Erythroblast (primary cell): ENCODE data around the gene GPR39.

Experiments used
- DNase-seq, 2 experiments: peaks; one replicate each; lab custom pipeline; 2025; lab: John Stamatoyannopoulos, UW
- GATA1 ChIP-seq: IDR thresholded peaks from 2 replicates; pipeline ENCODE4 v1.6.1; 2011; ENCODE audit warnings: low read depth, mild to moderate bottlenecking, control low read depth, low read length, moderate library complexity
- POLR2A ChIP-seq: IDR thresholded peaks from 2 replicates; pipeline ENCODE4 v1.6.1; 2011; ENCODE audit warnings: mild to moderate bottlenecking, low read length

The GPR39 gene

GRCh38 chr2:132609101-132609890 lies 192.7 kb downstream of the GPR39 start:
- TF ChIP-seq POLR2A: no peak
- DNase-seq: no peak

GRCh38 chr2:132611719-132612118 lies 195.1 kb downstream of the GPR39 start:
- TF ChIP-seq POLR2A (no peak), GATA1 (no peak)
- DNase-seq: no peak

- DNase-seq: no peak
- TF ChIP-seq POLR2A (no peak), GATA1 (no peak)
These were observed 198.9 kb downstream of the GPR39 start for GRCh38 chr2:132615329-132616085.

GRCh38 chr2:132617989-132618388 lies 201.4 kb downstream of the GPR39 start:
- no peak for DNase-seq
- no peak for TF ChIP-seq GATA1

- DNase-seq: no peak
These were observed 202.1 kb downstream of the GPR39 start for GRCh38 chr2:132618734-132619133.

GRCh38 chr2:132620115-132620514 lies 203.5 kb downstream of the GPR39 start:
- TF ChIP-seq POLR2A: no peak
- no peak for TF ChIP-seq GATA1
- no peak for DNase-seq

More at GRCh38 chr2:132618734-132619133, 202.1 kb downstream of the GPR39 start:
- no peak for TF ChIP-seq GATA1
- no peak for TF ChIP-seq POLR2A

GRCh38 chr2:132621131-132621875 lies 204.7 kb downstream of the GPR39 start:
- DNase-seq: no peak
- TF ChIP-seq POLR2A (no peak), GATA1 (no peak)

GRCh38 chr2:132623096-132623839 lies 206.7 kb downstream of the GPR39 start:
- DNase-seq: no peak
- TF ChIP-seq POLR2A (no peak), GATA1 (no peak)

GRCh38 chr2:132627536-132627935 lies 210.9 kb downstream of the GPR39 start:
- DNase-seq: no peak
- TF ChIP-seq GATA1 (no peak), POLR2A (no peak)

- no peak for DNase-seq
- TF ChIP-seq GATA1: no peak
- no peak for TF ChIP-seq POLR2A
These were observed 215.5 kb downstream of the GPR39 start for GRCh38 chr2:132632000-132632649.

GRCh38 chr2:132633635-132634034 lies 217.0 kb downstream of the GPR39 start:
- TF ChIP-seq GATA1: no peak
- TF ChIP-seq POLR2A: no peak
- DNase-seq: no peak

GRCh38 chr2:132636346-132636745 lies 219.7 kb downstream of the GPR39 start:
- DNase-seq: no peak
- TF ChIP-seq POLR2A: no peak
- TF ChIP-seq GATA1: no peak
